GM08714 (cell line): ENCODE data around the gene TNFRSF19.

Experiments
- H3K4me3 ChIP-seq: fragments of 200-500 bp; sonication (Bioruptor generic); 2 replicates; pipeline ENCODE4 v1.5.1; 2014; ENCODE audit warnings: mild to moderate bottlenecking, low read length, inconsistent platforms
- ZNF274 ChIP-seq: IDR thresholded peaks from 2 replicates; pipeline ENCODE4 v1.6.1; 2012; ENCODE audit warnings: mild to moderate bottlenecking, low read depth, low read length

TNFRSF19 gene

GRCh38 chr13:23634897-23635296 is 64.7 kb downstream of the TNFRSF19 start:
- no peak for TF ChIP-seq ZNF274

GRCh38 chr13:23636360-23636759 is 66.1 kb downstream of the TNFRSF19 start:
- no peak for TF ChIP-seq ZNF274
- no peak overlapping the region for H3K4me3 ChIP-seq

More at GRCh38 chr13:23634897-23635296, 64.7 kb downstream of the TNFRSF19 start:
- H3K4me3 ChIP-seq = no peak overlapping the region

- H3K4me3 ChIP-seq = no peak overlapping the region
- no peak for TF ChIP-seq ZNF274
Measured at GRCh38 chr13:23637829-23638228, 67.6 kb downstream of the TNFRSF19 start.

GRCh38 chr13:23639674-23640073 is 69.5 kb downstream of the TNFRSF19 start:
- no peak for TF ChIP-seq ZNF274
- no peak overlapping the region for H3K4me3 ChIP-seq

- TF ChIP-seq ZNF274 = no peak
- H3K4me3 ChIP-seq = no peak overlapping the region
Measured at GRCh38 chr13:23642110-23642509, 71.9 kb downstream of the TNFRSF19 start.

- no peak for TF ChIP-seq ZNF274
Measured at GRCh38 chr13:23643338-23644125, 73.3 kb downstream of the TNFRSF19 start.

GRCh38 chr13:23644126-23644419 is 73.9 kb downstream of the TNFRSF19 start:
- H3K4me3 ChIP-seq = no peak overlapping the region
- no peak for TF ChIP-seq ZNF274

More at GRCh38 chr13:23643338-23644125, 73.3 kb downstream of the TNFRSF19 start:
- H3K4me3 ChIP-seq = no peak overlapping the region

- no peak overlapping the region for H3K4me3 ChIP-seq
- no peak for TF ChIP-seq ZNF274
Measured at GRCh38 chr13:23644527-23645138, 74.4 kb downstream of the TNFRSF19 start.

- TF ChIP-seq ZNF274 = no peak
- H3K4me3 ChIP-seq = no peak overlapping the region
Measured at GRCh38 chr13:23645851-23646250, 75.6 kb downstream of the TNFRSF19 start.

- no peak for TF ChIP-seq ZNF274
- H3K4me3 ChIP-seq = no peak overlapping the region
Measured at GRCh38 chr13:23651439-23651838, 81.2 kb downstream of the TNFRSF19 start.

GRCh38 chr13:23651887-23652286 is 81.7 kb downstream of the TNFRSF19 start:
- no peak overlapping the region for H3K4me3 ChIP-seq
- TF ChIP-seq ZNF274 = no peak

- H3K4me3 ChIP-seq = no peak overlapping the region
- TF ChIP-seq ZNF274 = no peak
Measured at GRCh38 chr13:23652909-23653726, 82.9 kb downstream of the TNFRSF19 start.

- no peak overlapping the region for H3K4me3 ChIP-seq
- TF ChIP-seq ZNF274 = no peak
Measured at GRCh38 chr13:23654111-23655110, 84.2 kb downstream of the TNFRSF19 start.
